Endometrial microvascular endothelial cells (primary cell): ENCODE data around the gene KRT17. TPM values are rescaled to one million over a fixed set of nuclear protein-coding genes. Genes with fewer than 3 reads are reported as not detected.
"Not testable (repeated sequence)": the region's sequence is repeated elsewhere in the genome, so short reads cannot be mapped to it uniquely, and the experiment has no call there.

Experiments
- in situ Hi-C: cut with HindIII; loops from 2 replicates; pipeline ENCODE4 v1.10.0; 2017; ENCODE audit warnings: low sequenced_read_pairs, low pct_unique_long_range_greater_than_20kb; ENCODE audit errors: inconsistent ontology term
- total RNA-seq: library from RNA; depleted of rRNA; stranded (reverse); fragments of >200 nt; gene quantifications from one replicate; pipeline ENCODE4 v1.2.3, GENCODE V29; 2015; ENCODE audit errors: inconsistent ontology term

Gene KRT17
- total RNA-seq, 1 donor from 2014 or later: not detected

DNA sequence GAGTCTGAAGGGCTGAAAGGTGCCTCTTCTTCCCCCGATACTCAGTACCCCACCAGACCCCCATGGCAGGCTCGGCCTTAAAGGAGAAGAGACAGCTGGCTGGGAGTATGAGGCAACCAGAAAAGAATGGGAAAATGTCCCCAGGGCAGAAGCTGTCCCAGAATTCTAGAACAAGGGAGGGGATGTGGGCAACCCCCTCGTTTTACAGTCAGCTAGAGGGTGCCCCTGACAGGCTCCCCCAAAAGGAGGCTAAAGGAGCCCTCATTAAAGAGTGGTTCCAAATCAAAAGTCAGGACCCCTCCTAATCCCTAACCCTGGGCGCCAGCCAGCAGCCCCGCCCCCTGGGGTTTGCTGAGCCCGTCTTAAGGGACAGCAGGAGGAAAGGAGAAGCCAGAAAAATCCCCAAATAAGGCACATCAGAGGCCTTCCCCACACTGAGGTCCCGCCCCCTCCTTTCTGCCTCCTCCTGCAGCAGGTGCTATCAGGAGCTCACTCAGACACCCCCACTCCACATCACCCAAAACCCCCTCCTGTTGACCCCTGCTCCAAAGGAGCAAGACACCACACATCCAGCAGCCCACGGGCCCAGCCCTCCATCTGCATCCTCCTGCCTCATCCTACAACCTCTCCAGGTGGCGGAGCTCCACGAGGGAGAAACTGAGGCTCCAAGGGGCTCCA, 1.1 kb downstream of the KRT17 start:
- in situ Hi-C loops: not testable (repeated sequence)

DNA sequence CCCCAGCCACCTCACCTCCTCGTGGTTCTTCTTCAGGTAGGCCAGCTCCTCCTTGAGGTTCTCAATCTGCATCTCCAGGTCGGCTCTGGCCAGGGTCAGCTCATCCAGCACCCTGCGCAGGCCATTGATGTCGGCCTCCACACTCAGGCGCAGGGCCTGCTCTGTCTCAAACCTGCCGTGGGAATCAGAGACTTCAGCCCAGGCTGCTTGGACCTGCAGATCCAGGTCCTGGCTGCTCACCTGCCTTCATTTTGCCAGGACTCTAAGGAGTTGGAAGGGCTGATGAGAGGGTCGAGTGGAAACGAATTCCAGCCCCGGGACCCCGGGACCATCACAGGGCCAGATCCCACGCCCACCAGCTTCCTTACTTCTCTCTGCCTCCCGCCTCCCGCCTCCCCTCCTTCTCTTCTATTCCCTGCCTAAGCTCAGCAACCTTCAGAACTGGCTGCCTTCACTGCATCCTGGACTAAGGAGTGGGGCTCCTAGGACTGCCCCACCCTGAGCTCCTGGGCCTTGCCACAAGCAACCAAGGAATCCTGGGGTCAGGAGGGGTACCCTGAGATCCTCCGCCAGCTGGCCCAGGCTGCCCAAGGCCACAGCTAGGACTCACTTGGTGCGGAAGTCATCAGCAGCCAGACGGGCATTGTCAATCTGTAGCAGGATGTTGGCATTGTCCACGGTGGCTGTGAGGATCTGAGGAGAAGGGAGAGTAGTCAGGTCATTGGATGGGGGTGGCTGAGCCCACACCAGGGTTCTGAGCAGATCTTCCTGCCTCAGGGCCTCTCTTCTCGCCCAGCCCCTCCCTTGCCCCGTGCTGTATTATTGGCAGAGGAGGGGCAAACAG, 1.8 kb downstream of the KRT17 start:
- in situ Hi-C loops: not testable (repeated sequence)

DNA sequence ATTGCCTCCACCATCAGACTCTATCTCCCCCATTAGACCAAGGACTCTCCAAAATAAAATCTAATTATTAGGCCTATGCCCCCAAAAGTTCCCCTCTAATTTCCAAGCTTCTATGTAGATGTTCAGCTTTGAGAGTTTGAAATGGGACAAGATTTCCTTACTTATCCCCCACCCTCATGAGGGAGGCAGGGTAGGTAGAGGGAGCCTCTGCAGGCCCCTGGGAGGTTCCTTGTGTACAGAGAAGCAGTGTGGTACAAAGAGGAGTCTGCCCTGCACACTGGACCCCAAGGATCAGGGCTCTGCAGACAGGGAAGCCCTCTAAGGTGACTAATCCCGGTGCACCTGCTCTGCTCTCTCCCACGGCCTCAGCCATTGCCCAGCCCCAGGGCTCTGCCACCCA, 2.5 kb downstream of the KRT17 start:
- in situ Hi-C loops: no loop called here

DNA sequence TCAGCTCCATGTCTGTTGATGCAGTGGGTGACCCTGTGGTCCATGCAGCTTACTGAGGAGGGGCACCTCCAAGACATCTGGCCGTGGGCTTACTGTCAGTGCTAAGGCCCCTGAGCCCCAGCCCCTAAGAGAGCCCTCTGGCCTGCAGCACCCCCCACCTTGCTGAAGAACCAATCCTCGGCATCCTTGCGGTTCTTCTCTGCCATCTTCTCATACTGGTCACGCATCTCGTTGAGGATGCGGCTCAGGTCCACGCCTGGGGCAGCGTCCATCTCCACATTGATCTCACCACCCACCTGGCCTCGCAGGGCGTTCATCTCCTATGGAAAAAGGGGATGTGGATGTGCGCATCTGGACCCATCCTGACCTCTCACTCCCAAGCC, 2.9 kb downstream of the KRT17 start:
- in situ Hi-C loops: not testable (repeated sequence)

DNA sequence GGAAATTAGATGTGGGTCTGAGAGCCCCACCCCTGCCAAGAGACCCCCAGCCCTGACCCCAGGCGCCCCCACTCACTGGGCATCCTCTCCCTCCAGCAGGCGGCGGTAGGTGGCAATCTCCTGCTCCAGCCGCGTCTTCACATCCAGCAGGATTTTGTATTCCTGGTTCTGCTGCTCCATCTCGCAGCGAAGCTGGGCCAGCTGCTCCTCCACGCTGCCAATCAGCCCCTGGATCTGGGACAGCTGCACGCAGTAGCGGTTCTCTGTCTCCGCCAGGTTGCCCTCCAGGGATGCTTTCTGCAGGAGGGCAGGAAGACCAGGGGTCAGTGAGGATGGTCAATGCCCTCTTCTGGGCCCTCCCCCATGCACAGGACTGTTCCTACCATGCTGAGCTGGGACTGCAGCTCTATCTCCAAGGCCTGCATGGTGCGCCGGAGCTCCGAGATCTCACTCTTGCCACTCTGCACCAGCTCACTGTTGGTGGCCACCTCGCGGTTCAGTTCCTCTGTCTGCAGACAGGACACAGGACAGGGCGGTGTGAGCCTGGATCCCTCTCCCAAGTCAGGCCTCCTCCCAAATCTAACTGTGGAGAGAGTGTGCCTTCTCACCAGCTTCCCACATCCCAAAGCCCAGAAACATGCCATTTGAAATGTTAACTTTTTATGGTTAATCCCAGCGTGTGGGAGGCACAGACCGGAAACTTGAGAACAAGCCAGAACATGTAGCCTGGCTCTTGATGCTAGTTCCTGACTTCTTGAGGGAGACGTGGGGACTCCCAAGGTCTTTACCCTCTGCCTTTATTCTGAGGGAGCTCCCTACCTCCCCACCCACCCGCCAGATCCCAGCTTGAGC, 3.6 kb downstream of the KRT17 start:
- in situ Hi-C loops: no loop called here

DNA sequence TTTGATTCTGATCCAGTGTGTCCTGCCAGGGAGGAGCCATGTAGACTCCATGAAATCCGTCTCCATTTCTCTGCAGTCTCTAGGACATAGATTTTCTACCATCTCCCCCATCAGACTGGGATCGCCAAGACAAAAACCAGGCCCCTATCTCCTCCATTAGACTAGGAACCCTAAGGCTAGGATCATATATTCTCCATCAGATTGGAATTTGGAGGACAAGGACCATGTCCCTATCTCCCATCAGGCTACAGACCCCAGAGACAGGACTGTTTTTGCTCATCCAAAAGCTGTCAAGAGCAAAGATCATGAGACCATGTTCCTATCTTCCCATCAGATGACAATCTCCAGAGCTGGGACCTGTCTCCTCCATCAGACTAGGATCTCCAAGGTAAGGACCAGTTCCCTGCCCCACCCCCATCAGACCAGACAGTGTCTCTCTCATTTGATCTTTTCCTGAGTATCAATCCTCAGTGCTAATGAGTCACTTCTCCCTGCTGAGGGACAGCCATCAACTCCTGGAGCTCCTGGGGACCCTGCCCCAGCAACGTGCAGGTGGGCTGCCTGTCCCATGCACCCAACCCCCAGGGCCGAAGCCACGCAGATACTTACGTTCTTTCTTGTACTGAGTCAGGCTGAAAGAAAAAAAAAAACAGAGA, 4.3 kb downstream of the KRT17 start:
- in situ Hi-C loops: not testable (repeated sequence)

DNA sequence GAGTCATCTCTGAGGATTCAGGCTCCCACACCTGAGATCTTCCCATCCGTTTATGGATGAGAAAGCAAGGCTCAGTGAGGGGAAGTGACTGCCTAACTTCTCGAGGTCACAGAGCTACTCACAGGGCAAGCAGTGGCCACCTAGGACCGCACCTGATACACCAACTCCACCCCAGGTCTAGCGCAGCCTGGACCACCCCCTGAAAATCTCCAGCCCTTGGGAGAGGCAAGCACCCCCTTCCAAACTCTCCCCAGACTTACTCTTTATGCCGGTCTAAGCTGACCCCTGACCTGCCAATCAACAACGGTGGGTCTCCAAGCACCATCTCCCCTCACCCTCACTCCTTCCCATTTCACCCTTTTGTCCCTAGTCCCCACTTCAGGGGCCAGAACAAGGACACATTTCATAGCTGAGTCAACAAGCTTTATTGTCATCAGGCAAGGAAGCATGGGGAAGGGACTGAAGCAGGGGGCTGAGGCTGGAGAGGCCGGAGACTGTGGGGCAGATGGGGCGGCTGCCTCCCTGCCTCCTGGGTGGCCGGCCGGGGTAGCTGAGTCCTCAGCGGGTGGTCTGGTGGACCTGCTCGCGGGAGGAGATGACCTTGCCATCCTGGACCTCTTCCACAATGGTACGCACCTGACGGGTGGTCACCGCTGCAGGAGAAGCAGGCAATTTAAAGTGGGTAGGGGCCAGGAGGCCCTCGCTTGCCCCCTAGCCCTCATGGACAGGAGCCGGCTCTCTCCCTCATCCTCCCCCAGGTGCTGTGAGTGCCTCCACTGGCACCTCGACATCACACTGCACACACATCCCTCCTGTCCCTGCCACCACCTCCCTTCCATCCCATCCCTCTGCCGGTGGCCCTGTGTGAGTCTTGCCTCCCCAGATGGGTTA, 5.1 kb downstream of the KRT17 start:
- in situ Hi-C loops: no loop called here

DNA sequence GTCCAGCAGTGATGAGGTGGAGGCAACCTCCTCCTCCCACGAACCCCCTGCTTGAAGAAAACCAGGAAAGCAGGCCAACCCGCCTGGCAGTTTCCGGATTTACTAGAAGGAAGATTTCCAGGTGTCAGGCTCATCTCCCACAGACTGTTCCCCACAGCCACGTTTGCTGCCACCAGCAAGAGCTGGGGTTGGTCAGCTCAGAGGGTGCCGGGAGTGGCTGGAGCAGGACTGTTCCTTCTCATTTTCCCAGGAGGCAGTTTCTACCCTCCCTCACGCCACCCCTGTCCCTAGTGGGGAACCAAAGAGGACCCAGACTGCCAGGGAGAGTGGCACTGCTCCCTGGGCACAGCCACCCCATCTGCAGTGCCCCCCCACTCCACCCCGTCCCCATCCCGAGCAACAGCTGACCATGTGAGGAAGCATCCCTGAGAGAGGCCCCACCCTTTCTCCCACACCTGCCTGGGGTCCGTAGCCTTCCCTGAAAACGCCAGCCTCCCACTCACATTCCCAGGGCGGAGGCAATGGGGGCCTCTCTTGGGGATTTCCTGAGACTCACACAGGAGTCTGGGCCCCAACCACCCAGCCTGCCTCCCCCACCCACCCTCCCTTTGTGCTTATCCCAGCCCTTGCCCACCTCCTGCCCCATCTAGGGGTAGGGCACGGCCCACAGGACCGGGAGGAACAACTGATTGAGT, 5.9 kb downstream of the KRT17 start:
- in situ Hi-C loops: no loop called here

DNA sequence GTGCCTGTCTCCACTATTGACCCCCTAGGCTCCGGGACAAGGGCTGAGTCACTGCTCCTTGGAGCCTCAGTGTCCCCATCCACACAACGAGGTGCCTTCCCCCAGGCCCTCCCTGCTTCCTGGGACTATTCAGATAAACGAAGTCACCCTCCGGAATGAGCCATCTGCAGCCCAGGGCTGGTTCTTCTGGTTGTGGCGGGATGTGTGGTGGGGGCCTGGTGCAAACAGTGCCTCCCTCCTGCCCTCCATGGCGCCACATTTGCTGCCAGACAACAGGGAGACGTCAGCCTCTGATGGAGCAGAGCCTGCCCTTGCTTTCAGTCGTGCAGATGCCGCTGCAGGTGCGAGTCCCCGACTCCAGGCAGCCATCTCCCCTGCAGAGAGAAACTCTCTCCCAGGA, 6.7 kb downstream of the KRT17 start:
- in situ Hi-C loops: no loop called here

DNA sequence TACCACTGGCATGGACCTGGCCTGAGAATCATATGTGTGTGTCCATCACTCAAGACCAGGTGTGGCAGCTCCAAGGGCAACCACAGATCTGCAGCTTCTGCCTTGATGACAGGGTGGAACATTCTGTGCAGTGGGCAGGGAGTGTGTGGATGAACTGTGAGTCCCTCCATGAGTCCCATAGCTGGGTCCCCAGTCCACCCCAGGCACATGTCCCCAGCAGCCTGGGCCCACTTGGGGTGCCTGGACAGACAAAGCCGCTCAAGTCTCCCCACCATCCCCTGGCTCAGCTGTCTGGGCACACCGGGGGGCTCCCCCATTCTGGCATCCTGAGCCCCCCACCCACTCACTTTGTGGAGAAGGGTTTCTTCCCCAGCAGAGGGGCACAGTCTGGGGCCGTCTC, 7.2 kb downstream of the KRT17 start:
- in situ Hi-C loops: no loop called here

DNA sequence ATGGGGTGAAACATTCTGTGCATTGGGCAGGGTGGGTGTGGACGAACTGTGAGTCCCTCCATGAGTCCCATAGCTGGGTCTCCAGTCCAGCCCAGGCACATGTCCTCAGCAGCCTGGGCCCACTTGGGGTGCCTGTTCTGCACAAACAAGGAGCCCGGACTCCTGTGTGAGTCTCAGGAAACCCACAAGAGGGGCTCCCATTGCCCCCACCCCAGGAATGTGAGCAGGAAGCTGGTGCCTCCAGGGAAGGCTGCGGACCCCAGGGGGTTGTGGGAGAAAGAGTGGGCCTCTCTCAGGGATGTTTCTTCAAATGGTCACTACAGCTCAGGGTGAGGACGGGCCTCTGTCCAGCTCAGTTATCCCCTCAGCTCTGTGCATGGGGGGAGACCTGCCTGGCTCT, 7.9 kb downstream of the KRT17 start:
- in situ Hi-C loops: not testable (repeated sequence)

DNA sequence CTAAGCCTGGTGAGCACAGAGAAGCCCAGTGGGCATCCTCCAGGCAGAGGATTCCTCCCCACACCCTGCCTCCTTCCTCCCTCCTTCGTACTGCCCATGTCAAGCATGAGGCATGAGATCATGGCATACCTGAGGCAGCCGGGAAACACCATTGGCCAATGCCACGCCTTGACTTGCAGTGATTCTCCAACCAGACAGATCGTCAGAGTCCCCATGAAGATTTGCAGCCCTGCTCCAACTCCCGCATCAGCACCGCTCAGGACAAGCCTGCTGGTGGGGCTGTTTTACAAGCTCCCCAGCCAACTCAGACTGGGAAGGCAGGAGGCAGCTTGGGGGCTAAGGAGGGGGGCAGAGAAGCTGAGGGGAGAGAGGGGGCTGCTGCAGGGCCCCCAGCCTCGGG, 8.9 kb downstream of the KRT17 start:
- in situ Hi-C loops: no loop called here

DNA sequence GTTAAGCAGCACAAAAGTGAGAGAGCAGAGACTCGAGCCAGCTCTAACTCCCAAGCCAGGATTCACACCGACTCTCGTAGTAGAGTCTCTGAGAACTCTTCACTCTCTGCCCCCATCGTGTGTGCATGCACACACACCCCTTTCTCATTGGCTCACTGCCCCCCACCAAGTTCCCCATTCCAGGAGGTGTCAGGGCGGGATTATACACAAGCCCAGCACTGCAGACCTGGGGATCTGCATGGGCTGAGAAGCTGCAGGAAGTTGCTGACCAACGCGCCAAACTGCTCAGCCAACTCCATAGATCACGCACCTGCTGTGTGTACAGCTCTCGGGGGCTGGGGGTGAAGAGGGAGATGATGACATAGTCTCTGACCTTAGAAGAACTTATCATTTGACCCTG, 9.6 kb downstream of the KRT17 start:
- in situ Hi-C loops: not testable (repeated sequence)

DNA sequence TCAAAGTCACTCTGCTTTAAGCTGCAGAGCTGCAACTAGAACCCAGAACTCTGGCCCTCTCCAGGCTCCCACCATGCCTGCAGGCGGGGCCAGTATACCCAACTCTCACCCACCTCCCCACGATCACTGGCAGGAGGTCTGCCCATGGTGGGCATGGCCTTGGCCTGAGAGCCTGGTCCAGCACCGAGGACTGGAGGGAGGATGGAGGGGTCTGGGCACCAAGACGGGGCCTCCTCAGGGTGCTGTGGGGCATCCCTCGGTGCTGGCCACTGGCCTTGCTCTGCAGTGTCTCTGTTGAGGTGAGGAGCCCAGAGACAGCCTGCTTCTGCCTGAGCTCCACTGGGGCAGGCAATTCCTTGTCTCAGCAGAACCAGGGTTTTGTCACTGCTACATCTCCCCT, 10.3 kb downstream of the KRT17 start:
- in situ Hi-C loops: no loop called here

DNA sequence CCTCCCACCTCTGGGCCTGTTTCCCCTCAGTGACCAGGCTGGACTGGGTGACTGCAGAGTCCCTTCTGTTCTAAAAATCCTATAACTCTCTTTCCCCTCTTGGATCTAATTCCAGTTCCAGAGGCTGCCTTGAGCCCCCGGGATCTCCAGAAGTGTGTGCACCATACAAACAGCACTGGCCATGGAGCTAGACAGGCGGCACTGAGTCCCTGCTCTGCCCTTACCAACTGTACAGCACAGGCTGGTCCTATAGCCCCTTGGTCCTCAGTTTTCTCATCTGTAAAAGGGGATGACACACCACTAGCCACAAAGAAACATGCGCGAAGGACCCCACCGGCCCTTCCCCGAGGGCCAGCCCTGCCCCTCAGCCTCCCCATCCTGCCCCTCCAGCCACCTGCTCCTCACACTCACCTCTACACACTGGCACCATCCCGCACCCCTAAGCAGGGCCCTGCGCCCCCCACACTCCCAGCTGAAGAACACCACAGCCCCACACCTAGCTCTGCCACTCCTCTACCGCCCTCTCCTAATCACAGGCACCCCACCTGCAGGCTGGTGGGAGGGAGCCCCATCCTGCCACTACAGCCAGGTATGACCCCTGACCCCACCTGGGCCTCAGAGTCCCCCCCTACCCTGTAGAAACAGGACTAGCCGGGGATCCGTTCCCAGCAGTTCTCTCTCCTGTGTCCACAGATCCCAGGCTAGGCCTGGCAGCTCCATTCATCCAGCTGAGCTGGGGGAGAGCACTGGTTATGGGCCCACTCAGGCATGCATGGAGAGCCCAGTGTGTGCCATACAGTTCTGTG, 10.9 kb downstream of the KRT17 start:
- in situ Hi-C loops: no loop called here

DNA sequence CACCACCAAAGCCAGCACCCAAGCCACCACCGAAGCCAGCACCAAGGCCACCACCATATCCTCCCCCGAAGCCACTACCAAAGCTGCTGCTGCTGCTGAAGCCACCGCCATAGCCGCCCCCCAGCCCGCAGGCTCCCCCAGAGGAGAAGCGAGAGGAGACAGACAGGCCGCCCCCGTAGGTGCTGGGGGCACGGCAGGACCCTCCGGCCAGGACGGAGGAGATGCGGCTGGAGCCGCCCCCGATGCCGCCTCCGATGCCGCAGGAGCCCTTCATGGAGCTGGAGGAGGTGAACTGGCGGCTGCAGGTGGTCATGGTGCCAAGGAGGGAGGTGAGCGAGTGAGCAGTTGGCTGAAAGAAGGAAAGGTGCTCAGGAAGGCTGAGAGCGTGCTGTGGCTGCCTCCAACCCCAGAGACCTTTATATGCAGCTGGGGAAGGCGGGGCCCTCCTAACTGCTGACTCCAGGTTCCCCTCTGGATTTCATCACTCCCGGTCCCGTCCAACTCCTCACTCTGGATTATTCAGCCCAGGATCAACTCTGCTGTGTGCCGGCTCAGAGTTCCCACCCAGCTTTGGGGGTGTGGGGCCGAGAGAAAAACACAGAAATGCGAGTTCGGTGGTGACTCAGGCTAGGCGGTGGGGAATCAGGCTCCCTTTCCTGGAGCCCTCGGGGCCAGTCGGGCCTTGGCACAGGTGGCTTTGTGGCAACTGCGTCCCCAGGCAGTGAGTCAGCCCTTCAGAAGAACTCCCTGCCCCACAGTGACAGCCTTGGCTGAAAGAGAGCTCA, 11.8 kb downstream of the KRT17 start, which contains the start of gene KRT16:
KRT16 (minus strand) TSS at position 392 of the 785 bp plus-strand sequence; CDS start at position 313, 79 bp downstream.
- in situ Hi-C loops: not testable (repeated sequence)
